HepG2 (cell line): ENCODE measurements around the gene WBP1. TPM values are rescaled to one million over a fixed set of nuclear protein-coding genes. Genes with fewer than 3 reads are reported as not detected.

Experiments
- AGO1 ChIP-seq: fragments of 200-400 bp; formaldehyde crosslinking; IDR thresholded peaks from 2 replicates; pipeline ENCODE4 v1.6.1; 2017; ENCODE audit warnings: mild to moderate bottlenecking, low read depth, low read length, moderate library complexity; ENCODE audit not compliant: poor library complexity, severe bottlenecking
- ATF5 ChIP-seq: sonication (generic); formaldehyde crosslinking; IDR thresholded peaks from 2 replicates; pipeline ENCODE4 v1.4.0; 2020; ENCODE audit warnings: mild to moderate bottlenecking, low read depth, missing genetic modification reagents
- CREB1 ChIP-seq, 2 experiments: fragments of 450-650 bp in 1 of 2; IDR thresholded peaks; 2 replicates each; pipeline ENCODE4 v1.6.1; 2016 to 2017; ENCODE audit warnings: control low read depth in 1 of 2, mild to moderate bottlenecking in 1 of 2, missing compliant biosample characterization in 1 of 2, missing genetic modification characterization in 1 of 2
- GATA4 ChIP-seq: sonication (generic); IDR thresholded peaks from 2 replicates; pipeline ENCODE4 v1.6.1; 2016; ENCODE audit warnings: antibody characterized with exemption, low read depth, borderline replicate concordance
- IRX3 ChIP-seq: sonication (generic); formaldehyde crosslinking; IDR thresholded peaks from 2 replicates; pipeline ENCODE4 v1.8.1; 2023; ENCODE audit warnings: mild to moderate bottlenecking, low read depth, missing genetic modification reagents, borderline replicate concordance
- LCORL ChIP-seq, 2 experiments: fragments of 450-650 bp in 1 of 2; sonication (generic) in 1 of 2; formaldehyde crosslinking in 1 of 2; IDR thresholded peaks; 2 replicates each; pipeline versions ENCODE4 v1.5.0 to v1.6.1; 2017 to 2020; ENCODE audit warnings: antibody characterized with exemption in 1 of 2, missing genetic modification reagents in 1 of 2
- MAFG ChIP-seq: sonication (generic); formaldehyde crosslinking; IDR thresholded peaks from 2 replicates; pipeline ENCODE4 v1.5.1; 2020; ENCODE audit warnings: mild to moderate bottlenecking, missing genetic modification reagents
- MYC ChIP-seq: sonication (generic); formaldehyde crosslinking; IDR thresholded peaks from 2 replicates; pipeline ENCODE4 v1.9.0; 2021; ENCODE audit warnings: missing genetic modification reagents, borderline replicate concordance
- NFE2 ChIP-seq: sonication (generic); formaldehyde crosslinking; IDR thresholded peaks from 2 replicates; pipeline ENCODE4 v1.4.0; 2020; ENCODE audit warnings: missing genetic modification reagents
- SALL2 ChIP-seq: sonication (generic); formaldehyde crosslinking; IDR thresholded peaks from 2 replicates; pipeline ENCODE4 v1.8.1; 2023; ENCODE audit warnings: mild to moderate bottlenecking, missing genetic modification reagents, inconsistent platforms
- SRSF1 ChIP-seq: fragments of 200-400 bp; formaldehyde crosslinking; optimal IDR thresholded peaks from 2 replicates; pipeline ENCODE3; 2017; ENCODE audit warnings: mild to moderate bottlenecking, low read depth, low read length, moderate library complexity
- ZFP82 ChIP-seq: sonication (generic); formaldehyde crosslinking; IDR thresholded peaks from 2 replicates; pipeline ENCODE4 v1.5.1; 2020; ENCODE audit warnings: mild to moderate bottlenecking, missing genetic modification reagents, borderline replicate concordance
- ZFP91 ChIP-seq: sonication (generic); formaldehyde crosslinking; IDR thresholded peaks from 2 replicates; pipeline ENCODE4 v1.9.0; 2022; ENCODE audit warnings: missing genetic modification reagents, mild to moderate bottlenecking, borderline replicate concordance
- ZNF253 ChIP-seq: sonication (generic); formaldehyde crosslinking; IDR thresholded peaks from 2 replicates; pipeline ENCODE4 v1.8.0; 2022; ENCODE audit warnings: mild to moderate bottlenecking, missing genetic modification reagents, borderline replicate concordance
- ZNF3 ChIP-seq: IDR thresholded peaks from 2 replicates; pipeline ENCODE4 v1.7.0; 2017; ENCODE audit warnings: inconsistent platforms
- ZNF543 ChIP-seq: sonication (generic); formaldehyde crosslinking; IDR thresholded peaks from 2 replicates; pipeline ENCODE4 v1.4.0; 2020; ENCODE audit warnings: mild to moderate bottlenecking, missing genetic modification reagents
- ZNF567 ChIP-seq: sonication (generic); formaldehyde crosslinking; IDR thresholded peaks from 2 replicates; pipeline ENCODE4 v1.8.1; 2023; ENCODE audit warnings: mild to moderate bottlenecking, missing genetic modification reagents, borderline replicate concordance
- ZNF607 ChIP-seq: sonication (generic); formaldehyde crosslinking; IDR thresholded peaks from 2 replicates; pipeline ENCODE4 v1.5.1; 2020; ENCODE audit warnings: missing genetic modification reagents, mild to moderate bottlenecking, borderline replicate concordance
- ZNF75D ChIP-seq: sonication (generic); formaldehyde crosslinking; IDR thresholded peaks from 2 replicates; pipeline ENCODE4 v1.8.1; 2023; ENCODE audit warnings: missing genetic modification reagents, mild to moderate bottlenecking, borderline replicate concordance
- ZNF878 ChIP-seq: sonication (generic); formaldehyde crosslinking; IDR thresholded peaks from 2 replicates; pipeline ENCODE4 v1.8.1; 2023; ENCODE audit warnings: mild to moderate bottlenecking, missing genetic modification reagents, moderate library complexity
- polyA plus RNA-seq, 8 experiments: library from polyadenylated mRNA; depleted of rRNA in 3 of 8; stranded (reverse) in 7 of 8; unstranded in 1 of 8; fragments of >200 nt; fragmentation: Illumina TruSeq in 4 of 8; extraction: Trizol in 4 of 8; gene quantifications; 2 replicates each; pipeline versions ENCODE4 v1.2.1 to v1.2.3, GENCODE V29; 2011 to 2016; ENCODE audit warnings: low read depth in 4 of 8, missing spikeins in 1 of 8, mixed read lengths in 1 of 8; ENCODE audit not compliant: insufficient read depth in 1 of 8
- total RNA-seq, 5 experiments: library from RNA; depleted of rRNA; stranded (reverse); fragments of >200 nt; fragmentation: Illumina TruSeq; extraction: Trizol; gene quantifications; 2 replicates each; pipeline ENCODE4 v1.2.3, GENCODE V29; 2016; ENCODE audit warnings: low read depth in 1 of 5
- TF ChIP-seq, protein P1 (sequence below): sonication (generic); formaldehyde crosslinking; IDR thresholded peaks from 2 replicates; pipeline ENCODE4 v1.4.0; 2020; ENCODE audit warnings: missing genetic modification reagents, borderline replicate concordance
- TF ChIP-seq, protein P2 (sequence below): IDR thresholded peaks from 2 replicates; pipeline ENCODE4 v1.6.1; 2016

Gene WBP1
- total and polyA plus RNA-seq, 2 of the 13 experiments (the other 11 are each of a cell fraction or from before 2014, with no cell fraction given): 38.8 to 85.7 TPM

GRCh38 chr2:74507145-74507925 is 49.1 kb downstream of the WBP1 start, which contains the start of gene PCGF1 (continued):
- TF ChIP-seq, protein P1, sequence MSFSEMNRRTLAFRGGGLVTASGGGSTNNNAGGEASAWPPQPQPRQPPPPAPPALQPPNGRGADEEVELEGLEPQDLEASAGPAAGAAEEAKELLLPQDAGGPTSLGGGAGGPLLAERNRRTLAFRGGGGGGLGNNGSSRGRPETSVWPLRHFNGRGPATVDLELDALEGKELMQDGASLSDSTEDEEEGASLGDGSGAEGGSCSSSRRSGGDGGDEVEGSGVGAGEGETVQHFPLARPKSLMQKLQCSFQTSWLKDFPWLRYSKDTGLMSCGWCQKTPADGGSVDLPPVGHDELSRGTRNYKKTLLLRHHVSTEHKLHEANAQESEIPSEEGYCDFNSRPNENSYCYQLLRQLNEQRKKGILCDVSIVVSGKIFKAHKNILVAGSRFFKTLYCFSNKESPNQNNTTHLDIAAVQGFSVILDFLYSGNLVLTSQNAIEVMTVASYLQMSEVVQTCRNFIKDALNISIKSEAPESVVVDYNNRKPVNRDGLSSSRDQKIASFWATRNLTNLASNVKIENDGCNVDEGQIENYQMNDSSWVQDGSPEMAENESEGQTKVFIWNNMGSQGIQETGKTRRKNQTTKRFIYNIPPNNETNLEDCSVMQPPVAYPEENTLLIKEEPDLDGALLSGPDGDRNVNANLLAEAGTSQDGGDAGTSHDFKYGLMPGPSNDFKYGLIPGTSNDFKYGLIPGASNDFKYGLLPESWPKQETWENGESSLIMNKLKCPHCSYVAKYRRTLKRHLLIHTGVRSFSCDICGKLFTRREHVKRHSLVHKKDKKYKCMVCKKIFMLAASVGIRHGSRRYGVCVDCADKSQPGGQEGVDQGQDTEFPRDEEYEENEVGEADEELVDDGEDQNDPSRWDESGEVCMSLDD (CRISPR knock-in tag): peak; percentile 96
- TF ChIP-seq, protein P2, sequence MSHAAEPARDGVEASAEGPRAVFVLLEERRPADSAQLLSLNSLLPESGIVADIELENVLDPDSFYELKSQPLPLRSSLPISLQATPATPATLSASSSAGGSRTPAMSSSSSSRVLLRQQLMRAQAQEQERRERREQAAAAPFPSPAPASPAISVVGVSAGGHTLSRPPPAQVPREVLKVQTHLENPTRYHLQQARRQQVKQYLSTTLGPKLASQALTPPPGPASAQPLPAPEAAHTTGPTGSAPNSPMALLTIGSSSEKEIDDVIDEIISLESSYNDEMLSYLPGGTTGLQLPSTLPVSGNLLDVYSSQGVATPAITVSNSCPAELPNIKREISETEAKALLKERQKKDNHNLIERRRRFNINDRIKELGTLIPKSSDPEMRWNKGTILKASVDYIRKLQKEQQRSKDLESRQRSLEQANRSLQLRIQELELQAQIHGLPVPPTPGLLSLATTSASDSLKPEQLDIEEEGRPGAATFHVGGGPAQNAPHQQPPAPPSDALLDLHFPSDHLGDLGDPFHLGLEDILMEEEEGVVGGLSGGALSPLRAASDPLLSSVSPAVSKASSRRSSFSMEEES (CRISPR knock-in tag): peak; percentile 71; the same call in 1 of the 2 replicates
- TF ChIP-seq LCORL (IDR thresholded peaks at IDR 0.05) (no peak), LCORL (CRISPR knock-in tag; IDR thresholded peaks at IDR 0.05) (peak; percentile 56; the same call in 1 of the 2 replicates), MYC (CRISPR knock-in tag) (peak; percentile 89), AGO1 (peak; percentile 98), SALL2 (peak; percentile 98), ZNF543 (CRISPR knock-in tag) (peak; percentile 96), ZNF878 (no peak; the same call in 1 of the 2 replicates), ZNF253 (CRISPR knock-in tag) (no peak; the same call in 1 of the 2 replicates), ZFP82 (CRISPR knock-in tag) (no peak; the same call in 1 of the 2 replicates), ATF5 (CRISPR knock-in tag) (no peak), IRX3 (CRISPR knock-in tag) (no peak), ZNF607 (peak; percentile 84), SRSF1 (peak; percentile 28), CREB1 (IDR thresholded peaks at IDR 0.05) (0 out of 2 replicates have a peak, but pooled peaks have one; percentile 44), CREB1 (CRISPR knock-in tag; IDR thresholded peaks at IDR 0.05) (peak; percentile 73), ZNF3 (no peak), ZNF567 (peak; percentile 81; the same call in 1 of the 2 replicates), MAFG (no peak), NFE2 (CRISPR knock-in tag) (no peak), ZFP91 (CRISPR knock-in tag) (peak; percentile 95; the same call in 1 of the 2 replicates), ZNF75D (no peak), GATA4 (no peak)
